Astrocyte of the cerebellum (primary cell): ENCODE results near the gene CAMK1.

Source experiments
- DNase-seq: peaks from one replicate; pipeline ENCODE4 v3.0.0-alpha.2; 2011; ENCODE audit warnings: low read depth
- H3K4me3 ChIP-seq: 2 replicates; pipeline ENCODE4 v1.5.1; 2011; ENCODE audit warnings: mild to moderate bottlenecking, low read depth, low read length, moderate library complexity
- CTCF ChIP-seq: IDR thresholded peaks from 2 replicates; pipeline ENCODE4 v1.5.1; 2012; ENCODE audit warnings: low read length, low read depth, moderate library complexity, mild to moderate bottlenecking; ENCODE audit errors: missing control alignments
- in situ Hi-C: cut with HindIII; loops from 2 replicates; pipeline ENCODE4 v1.10.0; 2017; ENCODE audit warnings: low sequenced_read_pairs

Gene CAMK1

DNA sequence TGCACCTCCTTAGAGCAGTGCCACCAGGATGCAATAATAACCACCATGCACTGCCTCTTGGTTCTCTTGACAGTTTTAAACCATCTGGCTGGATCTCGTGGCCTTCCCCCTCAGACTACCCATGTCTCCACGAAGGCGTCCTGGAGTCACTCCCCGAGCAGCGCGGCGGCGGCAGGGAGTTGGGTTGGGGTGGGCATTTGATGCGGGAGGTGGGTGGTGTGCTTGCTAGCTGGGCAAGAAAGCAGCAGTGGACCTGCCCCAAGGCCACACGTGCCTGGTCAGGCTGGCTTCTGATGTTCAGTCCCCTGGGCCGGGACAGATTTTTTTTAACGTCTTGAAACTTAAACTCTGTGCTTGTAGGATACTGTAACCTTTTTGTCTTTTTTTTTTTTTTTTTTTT, 36.4 kb upstream of the CAMK1 start:
- no peak overlapping the region for H3K4me3 ChIP-seq
- DNase-seq: no peak
- in situ Hi-C loops: no loop called here
- TF ChIP-seq CTCF: no peak

GRCh38 chr3:9804996-9805395, 35.2 kb upstream of the CAMK1 start:
- TF ChIP-seq CTCF: no peak
- DNase-seq: no peak
- in situ Hi-C loops: no loop called here
- H3K4me3 ChIP-seq: no peak overlapping the region

- in situ Hi-C loops: no loop called here
- H3K4me3 ChIP-seq: no peak overlapping the region
- no peak for TF ChIP-seq CTCF
- DNase-seq: no peak
Measured at GRCh38 chr3:9803494-9803893, 33.7 kb upstream of the CAMK1 start.

- H3K4me3 ChIP-seq: no peak overlapping the region
- in situ Hi-C loops: no loop called here
- peak; percentile 32 for TF ChIP-seq CTCF
- DNase-seq: no peak
Measured at GRCh38 chr3:9800529-9800928, 30.8 kb upstream of the CAMK1 start.

DNA sequence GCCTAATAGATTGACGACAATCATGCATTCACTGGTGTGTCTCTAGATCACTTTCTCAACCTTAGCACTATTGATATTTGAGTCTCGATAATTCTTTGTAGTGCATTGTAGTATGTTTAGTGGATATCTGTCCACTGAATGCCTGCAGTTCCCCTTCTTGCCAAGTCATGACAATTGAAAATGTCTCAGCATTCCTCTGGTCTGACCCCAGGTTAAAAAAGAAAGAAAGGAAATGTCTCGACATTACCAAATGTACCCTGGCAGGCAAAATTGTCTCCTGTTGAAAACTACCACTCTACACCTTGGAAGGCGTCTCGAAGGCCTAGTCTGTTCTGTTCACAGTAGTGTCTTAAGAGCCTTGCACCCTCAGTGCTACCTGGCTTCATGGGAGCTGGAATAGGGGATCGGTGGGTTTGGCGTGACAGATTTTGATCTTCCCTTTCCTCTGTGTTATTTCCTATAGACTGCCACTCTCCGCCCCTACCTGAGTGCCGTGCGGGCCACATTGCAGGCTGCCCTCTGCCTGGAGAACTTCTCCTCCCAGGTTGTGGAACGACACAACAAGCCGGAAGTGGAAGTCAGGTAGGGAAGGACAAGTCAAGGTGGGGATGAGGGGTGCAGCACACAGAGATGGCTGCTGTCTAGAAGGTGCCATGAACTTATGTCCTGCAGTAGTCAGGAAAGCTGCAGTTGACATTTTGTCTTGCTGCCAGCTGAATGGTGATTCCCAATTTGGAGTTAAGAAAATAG, 27.6 kb upstream of the CAMK1 start:
- no peak for DNase-seq
- no peak overlapping the region for H3K4me3 ChIP-seq
- no peak for TF ChIP-seq CTCF
- in situ Hi-C loops: no loop called here

DNA sequence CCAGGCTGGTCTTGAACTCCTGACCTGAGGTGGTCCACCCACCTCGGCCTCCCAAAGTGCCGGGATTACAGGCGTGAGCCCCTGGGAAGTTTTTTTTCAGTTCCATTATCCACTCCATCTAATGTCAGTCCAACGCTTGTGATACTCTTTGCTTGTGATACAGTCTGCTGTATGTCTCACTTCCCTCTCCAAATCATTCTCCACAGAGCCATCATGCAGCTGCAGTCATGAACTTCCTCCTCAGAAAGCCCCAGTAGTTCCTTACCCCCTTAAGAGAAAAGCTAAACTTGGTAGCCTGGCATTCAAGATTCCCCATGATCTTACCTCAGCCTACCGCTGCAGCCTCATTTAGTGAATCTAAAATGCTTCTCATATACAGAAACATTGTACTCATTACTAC, 25.5 kb upstream of the CAMK1 start:
- TF ChIP-seq CTCF: no peak
- no peak for DNase-seq
- in situ Hi-C loops: no loop called here
- no peak overlapping the region for H3K4me3 ChIP-seq
